Body of pancreas (tissue), 4 donors: Measurements from ENCODE around the gene SPRED3. TPM values are rescaled to one million over a fixed set of nuclear protein-coding genes. Genes with fewer than 3 reads are reported as not detected.
"Not testable (repeated sequence)": the region's sequence is repeated elsewhere in the genome, so short reads cannot be mapped to it uniquely, and the experiment has no call there.

ENCODE experiments used
- ATAC-seq: fragments of 150-250 bp; one replicate; pipeline ENCODE4 v1.9.1; 2016
- DNase-seq, 4 donors: peaks; one replicate each; pipeline ENCODE4 v3.0.0-alpha.2; 2019
- H3K27ac ChIP-seq, 4 donors: fragments of 200-600 bp; sonication (generic); 1 replicate in 3 of 4; 2 replicates in 1 of 4; pipeline versions ENCODE4 v1.5.1 to v1.6.1; 2016 to 2019; ENCODE audit warnings: mild to moderate bottlenecking in 1 of 4, mixed read lengths in 1 of 4, moderate library complexity in 1 of 4
- H3K27me3 ChIP-seq, 2 donors: fragments of 200-600 bp; sonication (generic); one replicate each; pipeline ENCODE4 v1.6.0; 2016; ENCODE audit warnings: mild to moderate bottlenecking in 1 of 2
- H3K36me3 ChIP-seq, 2 donors: fragments of 200-600 bp; sonication (generic); replicated peaks in 1 of 2; 2 replicates each; pipeline ENCODE4 v1.5.1; 2016; ENCODE audit warnings: low read depth in 2 of 2; ENCODE audit not compliant: insufficient read depth in 1 of 2
- H3K4me1 ChIP-seq: fragments of 200-600 bp; sonication (generic); one replicate; pipeline ENCODE4 v1.6.0; 2016
- H3K4me3 ChIP-seq, 2 donors: fragments of 200-600 bp; sonication (generic); 1 replicate in 1 of 2; 2 replicates in 1 of 2; pipeline ENCODE4 v1.5.1; 2016 to 2019
- H3K9me3 ChIP-seq, 3 donors: fragments of 200-600 bp; sonication (generic); 1 replicate in 2 of 3; 2 replicates in 1 of 3; pipeline ENCODE4 v1.5.1; 2016
- POLR2A ChIP-seq, 3 donors: fragments of 450-650 bp; IDR thresholded peaks; one replicate each; pipeline ENCODE4 v1.6.1; 2016; ENCODE audit warnings: antibody characterized with exemption in 3 of 3, mild to moderate bottlenecking in 2 of 3
- WGBS, 2 donors: methylation state at CpG; one replicate each; pipeline ENCODE4 v1.1.5; 2017; 5-methylcytosine and 5-hydroxymethylcytosine counted together
- intact Hi-C: fragments of 100-400 bp; cut with DNase I; formaldehyde crosslinking; loops from one replicate; pipeline ENCODE4 v1.15.1; 2023
- total RNA-seq, 2 donors: library from RNA; depleted of rRNA; stranded (reverse); fragments of >200 nt; gene quantifications; one replicate each; pipeline ENCODE4 v1.1.0, GENCODE V29; 2016
- TF ChIP-seq, protein P1 (sequence below), 7 experiments: fragments of 450-650 bp in 4 of 7; fragments of 200-600 bp in 3 of 7; sonication (generic) in 3 of 7; IDR thresholded peaks; one replicate each; pipeline ENCODE4 v1.5.1; 2016 to 2019; ENCODE audit warnings: antibody characterized with exemption in 7 of 7

Gene SPRED3, protein sequence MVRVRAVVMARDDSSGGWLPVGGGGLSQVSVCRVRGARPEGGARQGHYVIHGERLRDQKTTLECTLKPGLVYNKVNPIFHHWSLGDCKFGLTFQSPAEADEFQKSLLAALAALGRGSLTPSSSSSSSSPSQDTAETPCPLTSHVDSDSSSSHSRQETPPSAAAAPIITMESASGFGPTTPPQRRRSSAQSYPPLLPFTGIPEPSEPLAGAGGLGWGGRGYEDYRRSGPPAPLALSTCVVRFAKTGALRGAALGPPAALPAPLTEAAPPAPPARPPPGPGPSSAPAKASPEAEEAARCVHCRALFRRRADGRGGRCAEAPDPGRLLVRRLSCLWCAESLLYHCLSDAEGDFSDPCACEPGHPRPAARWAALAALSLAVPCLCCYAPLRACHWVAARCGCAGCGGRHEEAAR
- total RNA-seq = under 1 TPM; under 0.01 to 0.52 TPM

DNA sequence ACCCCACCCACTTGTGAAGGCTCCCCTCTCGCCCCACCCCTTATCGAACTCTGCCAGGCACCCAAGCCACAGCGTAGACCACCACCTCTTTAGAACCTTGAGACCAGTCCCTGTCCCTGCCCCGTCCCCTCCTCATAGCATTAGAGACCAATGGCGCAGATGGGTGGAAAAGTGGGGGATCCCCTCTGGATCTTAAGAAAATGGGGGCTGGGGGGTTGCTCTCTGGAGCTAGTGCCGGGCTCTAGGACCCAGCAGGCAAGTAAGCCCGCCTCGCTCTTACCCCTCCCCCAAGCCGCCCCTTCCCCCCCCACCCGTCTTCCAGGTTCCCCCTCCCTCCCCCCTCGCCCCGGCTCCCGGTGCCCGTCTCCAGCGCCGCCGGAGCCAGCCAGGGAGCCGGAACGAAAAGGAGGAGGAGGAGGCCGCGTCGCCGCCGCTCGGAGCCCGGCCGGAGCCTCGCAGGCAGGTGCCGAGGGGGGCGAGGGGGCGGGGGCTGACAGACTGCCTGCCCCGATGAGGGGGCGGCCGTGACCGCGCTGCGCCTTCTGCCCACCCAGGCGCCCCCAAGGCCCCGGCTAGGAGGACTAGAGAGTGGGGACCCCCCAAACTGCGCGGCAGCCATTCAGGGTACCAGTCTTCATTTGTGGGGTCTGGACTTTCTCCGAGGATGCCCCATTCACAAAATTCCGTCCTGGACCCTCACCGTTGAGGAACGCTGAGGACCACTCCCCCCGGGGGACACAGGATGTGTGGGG is at the start of gene SPRED3:
SPRED3 (plus strand) TSS at position 349 of the 752 bp plus-strand sequence. CDS start 1,606 bp downstream, outside the sequence.
- no peak for ATAC-seq

DNA sequence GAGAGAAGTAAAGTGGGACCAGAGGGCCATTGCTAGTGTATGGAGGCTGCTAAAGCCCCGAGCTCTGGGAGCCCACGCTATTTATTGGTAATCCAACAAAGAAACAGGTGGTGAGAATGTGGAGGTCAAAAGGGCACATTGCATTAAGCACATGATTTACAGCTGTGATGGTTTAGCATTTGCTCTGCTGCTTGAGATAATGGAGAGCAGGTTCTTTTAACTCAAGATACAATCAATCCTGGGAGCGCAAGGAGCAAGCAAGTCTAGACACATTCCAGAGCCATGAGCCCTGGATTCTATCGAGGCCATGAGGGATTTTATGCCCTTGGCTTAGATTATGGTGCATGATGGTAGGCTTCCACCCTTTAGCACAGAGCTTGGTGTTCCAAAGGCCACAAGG is 49.5 kb upstream of the SPRED3 start:
- DNase-seq, H3K4me3 ChIP-seq, H3K27ac ChIP-seq, ATAC-seq, H3K36me3 ChIP-seq, H3K27me3 ChIP-seq, H3K9me3 ChIP-seq: not testable (repeated sequence)
- H3K4me1 ChIP-seq = peaks cover 11% of the 10 kb centered on the region
- WGBS, 2 donors = 48 to 74% methylated on average over 2 to 4 of the region's 4 CpGs
- intact Hi-C loops = loop anchor here (5.0 kb wide), 1 partner anchor 33 kb away; the partner anchor contains the start of gene PSMD8

More for the DNA sequence above, at the start of gene SPRED3:
- no peaks in the 10 kb centered on the region for H3K27me3 ChIP-seq
- peak in 3 of 4 donors; percentile 47 to 56 (median 56) for DNase-seq
- H3K4me3 ChIP-seq = peak within 1 kb of the TSS in 1 of 2 donors; percentile 25
- no peaks in the 10 kb centered on the region for H3K9me3 ChIP-seq
- intact Hi-C loops = no loop called here
- no peaks in the 10 kb centered on the region for H3K36me3 ChIP-seq
- H3K27ac ChIP-seq = peak within 1 kb of the TSS in 2 of 4 donors; percentile 40 to 63
- TF ChIP-seq POLR2A (IDR thresholded peaks at IDR 0.05) = no peak
- TF ChIP-seq, protein P1, sequence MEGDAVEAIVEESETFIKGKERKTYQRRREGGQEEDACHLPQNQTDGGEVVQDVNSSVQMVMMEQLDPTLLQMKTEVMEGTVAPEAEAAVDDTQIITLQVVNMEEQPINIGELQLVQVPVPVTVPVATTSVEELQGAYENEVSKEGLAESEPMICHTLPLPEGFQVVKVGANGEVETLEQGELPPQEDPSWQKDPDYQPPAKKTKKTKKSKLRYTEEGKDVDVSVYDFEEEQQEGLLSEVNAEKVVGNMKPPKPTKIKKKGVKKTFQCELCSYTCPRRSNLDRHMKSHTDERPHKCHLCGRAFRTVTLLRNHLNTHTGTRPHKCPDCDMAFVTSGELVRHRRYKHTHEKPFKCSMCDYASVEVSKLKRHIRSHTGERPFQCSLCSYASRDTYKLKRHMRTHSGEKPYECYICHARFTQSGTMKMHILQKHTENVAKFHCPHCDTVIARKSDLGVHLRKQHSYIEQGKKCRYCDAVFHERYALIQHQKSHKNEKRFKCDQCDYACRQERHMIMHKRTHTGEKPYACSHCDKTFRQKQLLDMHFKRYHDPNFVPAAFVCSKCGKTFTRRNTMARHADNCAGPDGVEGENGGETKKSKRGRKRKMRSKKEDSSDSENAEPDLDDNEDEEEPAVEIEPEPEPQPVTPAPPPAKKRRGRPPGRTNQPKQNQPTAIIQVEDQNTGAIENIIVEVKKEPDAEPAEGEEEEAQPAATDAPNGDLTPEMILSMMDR (IDR thresholded peaks at IDR 0.05) = no peak
- WGBS, 2 donors = 1 to 2% methylated on average over 5 to 28 of the region's 46 CpGs
- peaks cover 29% of the 10 kb centered on the region for H3K4me1 ChIP-seq

DNA sequence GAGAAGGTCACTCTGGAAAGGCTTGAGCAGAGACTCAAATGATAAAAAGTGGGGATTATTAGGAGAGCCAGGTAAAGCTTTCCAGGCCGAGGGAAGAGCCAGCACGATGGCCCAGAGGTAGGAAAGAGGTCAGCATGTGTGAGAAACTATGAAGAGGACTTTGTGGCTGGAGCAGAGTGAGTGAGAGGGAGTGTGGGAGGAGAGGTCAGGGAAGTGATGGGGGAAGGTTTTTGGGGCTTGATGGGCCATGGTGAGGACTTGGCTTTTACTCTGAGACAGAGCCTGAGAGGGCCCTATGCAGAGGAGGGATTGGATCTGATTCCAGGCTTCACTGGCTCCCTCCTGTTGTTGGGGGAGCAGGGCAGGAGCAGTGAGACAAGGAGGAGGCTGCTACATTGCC is 47.6 kb upstream of the SPRED3 start:
- Histone ChIP-seq H3K36me3 (no peaks in the 10 kb centered on the region), H3K4me1 (peaks cover 11% of the 10 kb centered on the region), H3K27me3 (no peaks in the 10 kb centered on the region), H3K4me3 (no peak overlapping the region), H3K9me3 (no peaks in the 10 kb centered on the region), H3K27ac (no peak overlapping the region)
- ATAC-seq = no peak
- TF ChIP-seq POLR2A (IDR thresholded peaks at IDR 0.05) = no peak
- TF ChIP-seq, protein P1 (IDR thresholded peaks at IDR 0.05) = no peak
- intact Hi-C loops = no loop called here
- 92 to 93% methylated on average over 2 of the region's 2 CpGs for WGBS, 2 donors
- no peak for DNase-seq

DNA sequence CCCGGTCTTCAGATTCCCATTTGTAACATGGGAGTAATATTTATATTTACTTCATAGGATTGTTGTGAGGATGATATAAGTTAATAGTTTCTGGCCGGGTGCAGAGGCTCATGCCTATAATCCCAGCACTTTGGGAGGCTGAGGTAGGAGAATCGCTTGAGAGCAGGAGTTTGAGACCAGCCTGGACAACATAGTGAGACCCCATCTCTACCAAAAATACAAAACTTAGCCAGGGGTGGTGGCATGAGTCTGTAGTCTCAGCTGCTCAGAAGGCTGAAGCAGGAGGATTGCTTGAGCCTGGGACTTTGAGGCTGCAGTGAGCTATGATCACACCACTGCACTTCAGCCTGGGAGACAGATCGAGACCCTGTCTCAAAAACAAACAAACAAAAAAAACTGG is 41.7 kb upstream of the SPRED3 start:
- no peaks in the 10 kb centered on the region for H3K27me3 ChIP-seq
- 78% methylated on average over 4 of the region's 4 CpGs for WGBS, 2 donors
- no peaks in the 10 kb centered on the region for H3K9me3 ChIP-seq
- intact Hi-C loops = no loop called here
- ATAC-seq (no peak), DNase-seq (no peak)
- TF ChIP-seq POLR2A (IDR thresholded peaks at IDR 0.05) = no peak
- TF ChIP-seq, protein P1 (IDR thresholded peaks at IDR 0.05) = no peak
- H3K36me3 ChIP-seq = no peaks in the 10 kb centered on the region
- H3K27ac ChIP-seq = no peak overlapping the region
- H3K4me3 ChIP-seq = no peak overlapping the region
- H3K4me1 ChIP-seq = no peaks in the 10 kb centered on the region

DNA sequence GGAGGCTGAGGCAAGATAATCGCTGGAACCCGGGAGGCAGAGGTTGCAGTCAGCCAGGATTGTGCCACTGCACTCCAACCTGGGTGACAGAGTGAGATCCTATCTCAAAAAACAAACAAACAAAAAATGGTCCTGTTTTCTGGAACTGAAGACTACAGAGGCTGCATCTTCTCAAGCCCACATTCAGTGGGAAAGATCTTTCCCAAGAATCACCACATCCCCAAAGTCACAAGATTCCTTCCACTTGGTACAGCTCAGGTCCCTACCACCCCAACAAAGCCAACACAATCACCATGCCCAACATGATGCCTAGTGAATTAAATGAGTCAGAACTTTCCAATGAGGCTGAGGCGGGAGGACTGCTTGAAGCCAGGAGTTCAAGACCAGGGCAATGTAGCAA is 37.6 kb upstream of the SPRED3 start:
- DNase-seq (no peak), ATAC-seq (no peak)
- TF ChIP-seq, protein P1 (IDR thresholded peaks at IDR 0.05) = no peak
- no peak for TF ChIP-seq POLR2A (IDR thresholded peaks at IDR 0.05)
- Histone ChIP-seq H3K36me3 (no peaks in the 10 kb centered on the region), H3K4me1 (no peaks in the 10 kb centered on the region), H3K27ac (no peak overlapping the region), H3K4me3 (no peak overlapping the region), H3K9me3 (no peaks in the 10 kb centered on the region), H3K27me3 (no peaks in the 10 kb centered on the region)
- WGBS, 2 donors = 69 to 72% methylated on average over 3 of the region's 3 CpGs
- intact Hi-C loops = no loop called here
